NOMO-1 treated with dmso at 0.1 percent for 144 hours (cell line): ENCODE results near the gene ZNF474.

ENCODE experiments used
- DNase-seq: peaks from one replicate; lab custom pipeline; 2025; ENCODE audit not compliant: unreplicated experiment; lab: John Stamatoyannopoulos, UW

ZNF474 gene

DNA sequence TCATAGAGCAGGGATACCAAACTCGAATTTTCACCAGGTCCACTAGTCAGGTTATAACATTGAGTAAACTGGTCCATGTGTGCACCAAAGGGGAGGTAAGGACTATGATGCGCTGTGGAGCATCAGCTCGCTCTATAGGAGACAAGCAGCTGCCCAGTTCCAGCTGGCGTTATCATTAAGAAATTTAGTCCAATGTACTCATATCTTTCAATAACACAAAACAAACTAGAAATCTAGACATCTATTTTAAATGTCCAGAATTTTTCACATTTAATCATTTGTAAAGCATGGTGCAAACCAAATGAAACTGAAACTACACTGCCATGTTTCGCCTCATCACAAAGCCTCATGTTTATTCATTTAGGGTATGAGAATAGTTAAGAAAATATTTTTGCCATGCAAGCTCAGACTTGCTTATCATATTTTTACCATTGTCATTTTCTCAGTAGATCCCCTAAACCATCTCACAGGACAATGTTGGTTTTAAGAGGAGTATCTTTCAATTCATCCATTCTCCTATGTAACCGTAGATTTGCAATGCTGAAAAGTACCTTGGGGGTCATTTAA lies 50.9 kb downstream of the ZNF474 start:
- DNase-seq = no peak

DNA sequence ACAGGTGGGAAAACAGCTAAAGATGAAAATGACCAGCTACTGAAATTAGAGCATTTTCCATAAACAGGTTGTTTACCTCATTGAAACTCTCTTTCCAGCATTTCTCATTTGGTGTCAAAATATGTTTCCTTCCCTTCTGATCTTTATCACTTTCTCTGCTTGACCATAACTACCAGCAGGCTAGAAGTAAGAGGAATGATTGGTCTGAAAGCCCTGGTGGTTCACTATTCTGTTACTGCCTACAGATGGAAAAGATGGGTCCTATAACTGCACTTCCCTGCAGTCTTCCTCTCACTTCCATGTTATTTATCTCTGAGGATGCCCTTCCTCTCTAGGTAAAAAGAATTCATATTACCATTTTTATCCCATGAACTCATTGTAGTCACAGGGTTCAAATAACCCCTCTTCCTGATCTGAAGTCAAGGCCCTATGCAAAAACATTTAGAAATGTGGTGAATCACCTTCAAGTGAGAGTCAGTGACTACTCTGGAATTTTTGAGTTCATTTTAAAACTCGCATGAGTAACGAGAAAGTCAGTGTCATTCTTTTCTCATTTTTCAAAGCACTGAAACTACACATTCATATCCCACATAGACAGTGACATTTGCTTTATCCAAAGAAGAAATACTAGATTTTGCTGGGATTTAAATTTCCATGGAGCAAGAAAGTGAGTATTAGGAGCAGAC lies 51.7 kb downstream of the ZNF474 start:
- no peak for DNase-seq

DNA sequence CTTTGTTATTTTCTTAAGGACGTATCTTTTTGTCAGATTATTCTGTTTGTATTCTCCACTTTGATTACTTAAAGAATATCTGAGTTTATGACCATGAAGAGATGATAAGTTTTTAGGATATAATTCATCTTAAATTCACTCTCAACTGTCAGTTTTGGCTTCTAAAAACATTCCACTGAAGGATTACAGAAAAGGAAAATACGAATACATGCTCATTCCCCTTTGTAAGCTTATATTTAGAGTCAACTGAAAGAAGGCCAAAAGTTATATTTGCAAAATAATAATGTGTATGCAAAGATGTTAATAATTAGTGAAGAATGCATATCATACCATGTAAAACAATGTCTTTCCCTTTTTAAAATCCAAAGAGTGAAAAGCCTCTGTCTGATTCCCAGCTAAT lies 52.5 kb downstream of the ZNF474 start:
- no peak for DNase-seq

DNA sequence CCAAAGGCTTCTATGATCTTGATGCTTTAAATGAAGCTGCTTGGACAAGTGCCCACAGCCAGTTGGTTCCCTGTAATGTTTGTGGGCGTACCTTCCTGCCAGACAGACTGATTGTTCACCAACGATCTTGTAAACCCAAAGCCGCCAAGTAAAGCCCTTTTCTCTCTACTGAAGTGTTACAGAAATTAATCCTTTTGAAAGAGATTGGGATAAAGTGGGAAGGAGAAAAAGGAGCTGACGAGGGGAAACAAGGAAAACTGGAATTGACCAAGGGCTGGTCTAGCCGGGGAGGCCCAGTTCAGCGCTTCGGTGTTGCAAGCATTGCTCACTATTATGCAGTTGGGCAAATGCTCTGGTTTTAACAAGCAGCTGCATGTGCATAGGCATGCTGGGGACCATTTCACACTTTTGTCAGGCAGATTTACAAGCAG lies 53.2 kb downstream of the ZNF474 start:
- DNase-seq = no peak

DNA sequence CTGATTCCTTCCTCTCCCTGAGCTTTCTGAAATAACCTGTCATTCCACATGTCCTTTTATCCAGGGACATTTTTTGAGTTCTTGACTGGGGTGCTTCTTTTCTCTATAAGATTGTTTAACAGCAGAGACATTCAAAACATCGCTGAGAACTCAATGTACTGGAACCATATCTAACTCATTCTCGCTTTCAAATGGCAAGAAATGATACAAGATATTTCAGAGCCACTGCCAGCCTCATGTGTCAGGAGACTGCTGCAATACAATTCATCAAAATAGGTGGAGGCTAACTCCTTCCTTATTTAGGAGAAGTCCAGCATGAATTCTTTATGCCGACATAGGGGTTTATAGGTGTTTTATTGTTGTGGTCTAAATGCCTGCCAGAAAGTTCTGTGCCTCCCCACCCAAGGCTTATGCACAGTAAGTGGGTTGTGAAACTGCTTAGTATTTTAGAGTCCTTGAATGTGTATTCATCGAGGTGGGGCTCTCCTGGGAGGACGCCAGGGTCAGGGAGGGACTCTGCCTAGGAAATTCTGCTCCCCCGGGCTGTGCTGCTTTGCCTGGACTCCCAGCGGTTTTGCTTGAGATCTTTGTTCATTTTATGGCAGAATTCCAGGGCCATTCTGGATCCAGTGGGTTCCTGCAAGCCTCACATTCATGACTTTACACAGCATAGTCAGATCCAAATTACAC lies 53.9 kb downstream of the ZNF474 start:
- DNase-seq = no peak

DNA sequence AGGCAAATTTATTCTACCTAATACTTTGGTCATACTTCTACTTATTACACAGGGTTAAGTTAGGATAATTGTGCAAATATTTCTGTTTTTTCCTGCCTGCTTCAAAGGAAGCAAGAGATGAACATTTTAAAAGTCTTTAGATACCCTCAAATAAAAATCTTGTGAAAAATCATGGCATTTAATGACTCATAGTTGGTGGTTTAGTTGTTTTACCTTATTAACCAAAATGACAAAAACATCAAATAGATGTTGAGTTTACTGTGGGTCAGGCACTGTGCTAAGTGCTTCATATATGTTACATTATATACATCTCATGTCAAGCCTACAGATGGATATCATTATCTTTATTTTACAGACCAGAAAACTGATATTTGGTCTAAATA lies 54.4 kb downstream of the ZNF474 start:
- DNase-seq = no peak

DNA sequence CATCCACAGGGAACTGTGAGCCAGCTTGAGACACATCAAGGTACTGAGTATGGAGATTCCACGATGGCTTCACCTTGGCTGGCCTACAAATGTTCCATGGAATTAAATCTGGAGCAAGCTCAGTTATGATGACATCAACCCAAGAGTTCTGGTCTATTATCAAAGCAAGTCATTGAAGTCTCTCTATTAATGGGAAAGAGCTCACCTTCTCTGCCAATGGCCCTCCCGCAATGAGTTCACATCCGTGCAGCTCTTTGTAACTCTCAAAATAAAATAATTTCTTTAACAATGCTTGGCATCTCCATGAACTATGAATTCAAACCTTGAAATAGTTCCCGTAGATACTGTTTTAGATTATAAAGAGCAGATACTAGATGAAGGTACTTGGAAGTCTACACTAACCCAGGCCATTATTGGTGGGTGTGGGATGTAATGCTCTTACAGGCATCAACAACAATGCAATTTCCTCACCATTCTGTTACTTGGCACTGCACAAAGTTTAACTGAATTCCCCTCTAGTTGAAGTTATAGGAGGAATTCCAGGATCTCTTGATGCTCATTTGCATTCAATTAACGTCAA lies 55.4 kb downstream of the ZNF474 start:
- no peak for DNase-seq

DNA sequence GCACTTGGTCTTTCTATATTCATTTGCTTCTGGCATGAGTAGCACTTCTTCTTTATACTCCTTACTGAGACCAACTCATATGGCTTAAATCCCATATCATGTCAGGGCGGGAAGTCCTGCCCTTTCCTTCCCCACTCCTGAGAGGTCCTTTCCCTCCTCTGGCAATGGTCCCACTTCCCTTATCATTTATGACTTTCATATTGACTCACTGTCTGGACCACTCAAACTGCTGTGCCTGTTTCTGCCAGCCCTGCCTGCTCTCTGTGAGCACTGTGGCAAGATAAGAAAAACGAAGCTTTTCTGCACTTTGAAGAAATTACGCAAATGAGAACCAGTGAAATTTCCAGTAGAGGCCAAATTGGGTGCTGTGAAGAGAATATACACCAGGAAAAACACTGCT lies 58.1 kb downstream of the ZNF474 start:
- DNase-seq = no peak

DNA sequence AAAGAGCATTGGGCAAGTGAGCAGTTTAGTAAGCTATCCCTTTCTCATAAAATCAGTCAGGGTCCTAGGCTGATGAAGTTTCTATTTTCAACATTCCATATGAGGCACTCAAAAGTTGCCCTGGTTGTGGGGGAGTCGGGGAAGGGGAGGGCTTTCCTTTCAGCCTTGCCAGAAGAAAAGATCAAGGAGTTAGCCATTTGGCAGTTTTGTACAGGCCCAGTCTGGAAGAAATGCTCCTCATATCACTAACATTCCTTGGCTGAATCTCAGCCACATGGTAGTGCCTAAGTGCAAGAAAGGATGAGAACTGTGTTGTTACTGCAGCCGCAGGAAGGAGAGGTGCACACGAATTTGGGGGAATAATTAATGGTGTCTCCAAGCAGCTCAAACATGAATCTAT lies 60.8 kb downstream of the ZNF474 start:
- DNase-seq = no peak

DNA sequence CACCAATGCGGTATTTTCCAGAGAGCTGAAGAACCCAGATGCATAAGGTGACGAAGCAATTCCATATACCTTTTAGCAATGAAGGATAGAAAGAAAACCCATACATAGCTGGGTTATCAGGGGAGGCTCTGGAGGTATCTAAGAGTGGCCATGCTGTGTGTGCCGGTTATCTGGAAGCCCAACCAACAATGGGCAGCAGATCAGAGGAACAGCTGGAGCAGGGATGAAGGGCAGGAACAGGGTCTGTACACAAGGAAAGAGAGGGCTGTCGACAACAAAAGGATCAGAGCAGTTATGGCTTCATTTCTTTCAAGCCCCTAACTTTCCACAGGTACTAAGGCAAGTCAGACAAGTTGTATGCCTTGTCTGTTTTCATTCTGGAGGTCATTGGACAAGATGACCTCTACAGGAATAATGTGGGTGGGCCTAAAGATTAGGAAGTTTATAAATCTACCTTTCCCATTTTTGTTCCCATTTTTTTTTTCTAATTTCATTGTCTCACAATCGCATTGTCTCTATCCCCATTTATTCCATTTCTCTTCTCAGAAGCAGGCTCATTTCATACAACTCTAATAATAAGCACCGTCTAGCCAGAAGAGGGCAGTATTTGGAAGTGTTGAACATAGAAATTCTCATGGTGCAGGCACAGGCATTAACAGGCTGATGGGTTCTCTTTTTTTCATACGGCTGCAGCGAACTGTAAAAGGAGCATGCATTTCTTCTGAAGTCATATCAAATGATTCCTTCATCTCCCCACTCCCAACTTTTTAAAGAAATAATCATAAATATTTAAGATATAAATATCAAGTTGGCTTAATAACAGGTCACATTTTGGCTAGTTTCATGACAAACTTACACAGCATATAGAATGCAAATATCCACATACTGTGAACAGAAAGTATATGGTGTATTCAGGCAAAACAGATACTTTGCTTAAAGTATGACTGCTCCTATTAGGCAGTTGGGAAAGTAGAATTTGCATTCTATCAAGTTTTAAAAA lies 63.5 kb downstream of the ZNF474 start:
- peak; percentile 29 for DNase-seq

DNA sequence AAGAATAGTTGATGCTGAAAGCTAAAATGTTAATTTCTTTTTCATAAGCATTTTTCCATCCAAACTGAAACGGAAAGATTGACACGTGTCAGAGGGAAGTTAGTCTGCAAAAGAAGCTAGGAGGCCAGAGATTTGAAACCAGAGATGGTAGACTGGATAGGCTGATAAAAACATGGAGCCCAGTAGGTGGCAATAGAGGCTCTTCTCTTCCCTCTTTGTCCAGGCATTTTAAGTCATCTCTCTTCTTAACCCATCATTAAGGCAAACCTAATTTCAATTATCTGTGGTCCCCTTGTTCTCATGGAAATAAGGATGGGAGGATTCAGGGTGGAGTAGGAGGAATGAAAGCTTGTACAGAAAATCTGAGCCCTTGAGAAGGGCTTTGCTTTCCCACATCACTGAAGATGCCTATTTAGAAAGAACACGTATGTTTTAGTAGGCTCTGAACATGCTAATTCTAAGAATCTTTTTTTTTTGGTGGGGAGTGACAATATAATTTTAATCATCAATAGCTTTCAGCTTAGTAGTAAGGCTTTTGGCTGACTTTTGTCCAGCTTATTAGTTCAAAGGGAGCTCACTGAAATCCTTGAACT lies 66.6 kb downstream of the ZNF474 start:
- DNase-seq = peak; percentile 1

DNA sequence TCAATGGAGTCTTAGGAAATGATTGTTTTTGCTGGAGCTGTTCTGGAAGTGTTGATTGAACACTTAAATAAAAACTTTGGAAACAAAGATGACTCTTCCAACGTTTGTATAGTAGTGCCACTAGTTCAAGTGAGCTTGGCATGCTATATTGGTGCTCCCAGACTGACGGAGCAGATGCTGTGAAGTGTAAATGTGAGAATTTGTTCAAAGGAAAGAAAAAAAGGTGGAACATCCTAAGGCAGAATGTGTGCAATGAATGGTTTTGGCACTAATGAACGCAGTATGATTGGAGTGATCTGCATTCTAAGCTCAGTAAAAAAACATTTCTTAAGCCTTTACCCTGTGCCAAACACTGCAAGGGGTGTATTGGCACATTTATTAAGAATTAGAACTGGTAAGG lies 69.8 kb downstream of the ZNF474 start:
- no peak for DNase-seq

DNA sequence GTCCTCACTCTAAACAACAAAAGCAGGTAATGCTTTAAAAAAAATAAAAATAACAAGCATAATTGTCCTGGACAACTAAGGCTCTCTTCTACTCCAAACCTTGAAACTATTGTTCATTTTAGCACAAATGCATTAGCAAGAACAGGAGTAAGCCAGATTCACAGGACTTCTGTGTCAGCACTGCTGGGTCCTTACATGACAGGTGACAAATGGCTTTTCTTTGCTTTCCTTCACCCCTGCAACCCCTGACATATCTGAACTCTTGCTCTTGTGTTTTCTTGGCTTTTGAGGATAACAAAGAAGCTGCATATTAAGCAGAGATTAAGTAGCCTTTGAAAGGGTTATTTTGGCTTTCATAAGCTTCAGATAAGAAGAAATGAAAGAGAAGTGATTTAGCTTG lies 71.1 kb downstream of the ZNF474 start:
- no peak for DNase-seq

DNA sequence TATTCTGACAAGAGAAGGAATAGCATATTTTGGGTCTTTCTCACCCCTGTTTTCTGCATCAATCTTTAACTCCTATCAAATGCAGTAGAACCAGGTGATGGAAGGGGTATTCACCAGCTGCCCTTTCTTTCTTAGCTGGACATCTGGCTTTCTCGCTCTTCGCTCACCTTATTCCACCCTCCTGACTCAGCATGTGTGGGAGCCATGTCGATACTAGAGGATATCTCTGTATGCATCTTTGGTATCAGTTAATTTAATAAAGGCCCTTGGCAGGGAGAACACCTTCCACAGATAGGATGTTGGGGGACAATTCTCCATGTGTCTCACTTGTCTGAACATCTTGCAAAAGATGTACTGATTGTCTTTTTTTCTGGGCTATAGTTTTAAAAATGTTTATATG lies 71.5 kb downstream of the ZNF474 start:
- no peak for DNase-seq

DNA sequence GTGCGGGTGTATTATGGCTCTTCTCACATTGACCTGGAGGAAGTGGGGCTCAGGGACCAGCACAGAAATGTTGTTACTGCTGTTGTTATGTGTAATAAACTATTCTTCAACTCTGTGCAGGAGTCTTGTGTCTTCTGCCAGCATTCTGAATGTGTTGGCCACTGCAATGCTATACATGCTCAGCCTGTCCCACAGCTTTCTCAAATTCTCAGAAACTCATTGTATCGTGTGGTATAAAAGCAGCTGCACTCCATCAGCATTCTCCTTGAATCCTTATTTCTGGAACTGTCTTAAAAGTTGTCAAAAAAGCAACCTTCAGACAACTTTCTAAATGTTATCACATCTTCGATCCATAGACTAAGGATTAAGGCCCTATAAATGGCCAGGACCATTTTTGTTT lies 72.0 kb downstream of the ZNF474 start:
- no peak for DNase-seq

DNA sequence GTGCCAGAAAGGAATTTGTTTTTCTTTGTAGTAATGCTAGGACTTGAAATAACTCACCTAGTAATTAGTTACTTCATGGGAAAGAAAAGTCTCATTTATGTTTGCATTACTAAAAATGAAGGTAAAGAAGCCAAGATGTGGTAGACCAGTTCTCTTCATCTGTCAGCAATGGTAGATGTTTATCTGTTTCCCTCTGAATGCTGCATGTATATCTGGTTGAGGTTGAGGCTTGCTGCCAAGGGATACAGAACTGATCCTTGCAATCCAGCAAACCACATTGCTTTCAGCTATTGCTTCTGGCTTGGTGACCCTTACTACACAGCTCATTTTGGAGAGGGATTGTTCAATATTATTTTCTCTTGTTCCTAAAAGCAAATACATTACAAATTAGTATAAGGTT lies 73.6 kb downstream of the ZNF474 start:
- no peak for DNase-seq
